Dedifferentiated amniotic fluid mesenchymal stem cell (primary cell): Measurements from ENCODE around the gene ABCA12.

ENCODE experiments used
- DNase-seq: peaks from one replicate; pipeline ENCODE4 v3.0.0-alpha.2; 2016; ENCODE audit errors: extremely low spot score

ABCA12 gene

GRCh38 chr2:215136669-215137328 is 1.6 kb downstream of the ABCA12 start:
- no peak for DNase-seq

DNA sequence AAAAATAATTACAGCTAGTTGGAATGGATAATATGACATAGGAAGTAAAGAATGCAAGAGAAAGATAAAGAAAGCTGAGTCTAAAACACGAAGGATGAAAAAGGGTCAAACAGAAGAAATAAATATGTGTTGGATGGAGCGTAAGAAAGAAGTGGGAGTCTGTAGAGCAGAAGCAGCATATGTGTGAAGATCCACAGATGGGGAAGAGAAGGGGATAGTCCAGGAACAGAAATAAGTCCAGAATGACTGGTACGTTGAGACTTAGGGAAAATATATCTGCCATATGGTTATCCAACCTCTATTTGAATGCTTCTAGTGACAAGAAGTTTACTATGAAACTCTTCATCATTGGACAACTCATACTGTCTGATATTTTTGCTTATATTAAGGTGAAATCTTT is 18.0 kb downstream of the ABCA12 start:
- DNase-seq: no peak

- no peak for DNase-seq
These were observed 18.6 kb downstream of the ABCA12 start for GRCh38 chr2:215119847-215120246.

GRCh38 chr2:215110918-215111317 is 27.5 kb downstream of the ABCA12 start:
- DNase-seq: no peak

DNA sequence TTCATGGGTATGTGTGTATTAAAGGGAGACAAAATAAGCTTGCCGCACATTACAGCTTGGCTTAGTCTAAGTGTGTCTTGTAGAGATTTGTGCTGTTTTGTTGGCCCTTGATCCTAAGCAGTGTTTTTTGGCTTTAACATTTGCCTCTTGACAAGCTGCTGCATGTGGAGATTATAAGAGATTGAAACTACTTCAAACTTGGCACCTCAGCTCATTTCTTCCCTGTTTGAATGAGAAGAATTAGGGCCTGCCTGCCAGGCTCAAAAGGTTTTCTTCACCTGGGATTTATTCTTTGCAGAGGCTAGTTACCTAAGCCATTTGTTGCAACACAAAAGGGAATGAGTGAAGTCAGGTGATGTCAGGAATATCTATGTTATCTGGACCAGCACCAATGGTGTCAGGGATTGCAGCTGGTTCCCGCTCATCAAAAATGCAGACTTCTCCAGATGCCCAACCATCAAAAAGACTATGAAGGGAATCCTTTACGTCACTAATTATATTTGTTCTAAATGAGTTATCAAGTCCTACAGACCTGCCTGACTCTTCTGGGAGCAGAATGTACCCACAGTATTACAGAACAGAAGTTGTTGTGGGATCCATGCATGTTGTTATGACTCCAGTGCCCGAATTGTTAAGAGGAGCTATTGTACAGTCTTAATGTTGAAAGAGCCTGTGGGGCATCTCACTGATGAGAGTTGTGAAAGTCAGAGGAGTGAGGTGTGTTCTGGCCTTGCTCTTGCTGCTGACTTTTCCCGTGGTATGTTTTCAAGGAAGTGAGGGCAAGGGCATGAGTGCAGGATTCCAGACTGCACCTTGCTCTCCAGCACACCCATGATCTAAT is 31.0 kb downstream of the ABCA12 start:
- no peak for DNase-seq

GRCh38 chr2:215105607-215106354 is 32.6 kb downstream of the ABCA12 start:
- DNase-seq: no peak

DNA sequence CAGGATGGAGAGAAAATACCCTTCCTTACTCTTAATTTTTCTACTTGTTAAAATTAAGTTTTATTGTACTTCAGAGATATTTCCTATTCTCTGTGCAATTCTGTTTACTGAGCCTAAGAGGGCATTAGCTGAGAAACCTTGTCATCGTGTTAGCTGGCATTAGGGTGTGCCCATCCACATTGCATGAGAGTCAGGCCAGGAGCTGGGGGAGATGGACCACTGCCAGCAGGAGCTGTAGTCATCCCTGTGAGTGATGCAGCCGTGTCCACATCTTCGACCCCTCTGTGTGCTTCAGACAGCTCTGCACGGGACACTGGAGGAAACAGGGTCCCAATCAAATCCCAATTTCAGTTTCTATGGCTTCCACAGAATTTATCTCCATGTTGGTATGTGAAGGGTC is 34.2 kb downstream of the ABCA12 start:
- no peak for DNase-seq

DNA sequence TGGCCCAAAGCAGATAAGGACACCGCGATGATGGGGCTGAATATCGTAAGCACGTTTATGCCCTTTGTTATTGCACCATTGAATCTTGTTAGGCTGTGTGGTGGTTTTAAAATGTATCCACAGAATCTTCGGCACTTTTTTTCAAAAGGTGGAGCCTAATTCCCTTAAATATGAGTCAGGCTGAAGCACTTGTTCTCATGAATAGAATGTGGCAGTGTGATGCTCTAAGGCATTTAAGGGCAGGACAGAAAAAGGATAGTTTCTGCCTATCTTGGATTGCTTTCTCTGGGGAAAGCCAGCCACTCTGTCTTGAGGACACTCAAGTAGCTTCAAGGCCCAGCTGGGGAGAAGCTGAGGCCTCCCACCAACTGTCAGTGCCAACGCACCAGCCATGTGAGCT is 39.6 kb downstream of the ABCA12 start:
- no peak for DNase-seq

- no peak for DNase-seq
These were observed 54.3 kb downstream of the ABCA12 start for GRCh38 chr2:215084080-215084479.

- DNase-seq: no peak
These were observed 55.3 kb downstream of the ABCA12 start for GRCh38 chr2:215083146-215083545.

- DNase-seq: no peak
These were observed 56.0 kb downstream of the ABCA12 start for GRCh38 chr2:215082446-215082845.

DNA sequence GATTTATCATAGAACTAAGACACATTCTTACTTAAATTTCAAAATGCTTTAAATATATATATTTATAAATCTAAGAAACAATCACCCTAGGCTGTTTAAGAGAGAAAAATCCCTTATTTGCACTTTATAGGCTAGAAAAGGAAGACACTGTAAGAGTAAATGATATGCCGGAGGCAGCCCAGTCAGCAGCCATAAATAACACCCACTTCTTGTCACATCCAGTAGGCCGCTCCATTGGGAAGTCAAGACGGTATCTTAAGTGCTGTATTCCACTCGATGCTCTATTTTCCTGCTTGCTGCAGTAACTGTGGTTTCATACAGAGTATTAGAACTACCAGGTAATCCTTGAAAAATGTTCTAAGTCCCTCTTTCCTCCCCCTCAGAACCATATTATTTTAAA is 57.9 kb downstream of the ABCA12 start:
- DNase-seq: no peak

GRCh38 chr2:215071676-215072075 is 66.8 kb downstream of the ABCA12 start:
- no peak for DNase-seq

DNA sequence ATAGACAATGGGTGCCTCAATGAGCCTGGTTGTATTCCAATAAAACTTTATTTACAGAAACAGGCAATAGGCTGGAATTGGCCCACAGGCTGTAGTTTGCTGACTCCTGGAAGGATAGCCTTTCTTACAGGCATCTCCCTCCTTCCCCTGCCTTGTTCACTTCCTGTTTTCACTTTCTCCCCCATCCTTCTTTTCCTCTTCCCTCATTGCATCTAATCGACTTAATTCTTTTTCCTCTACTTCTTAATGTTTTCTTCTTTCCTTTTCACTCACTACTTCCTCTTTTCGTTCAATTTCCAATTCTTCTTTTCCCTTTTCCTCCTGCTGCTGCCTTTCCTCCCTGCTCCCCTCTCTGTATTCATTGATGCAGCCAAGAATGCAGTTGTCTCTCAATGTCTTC is 70.0 kb downstream of the ABCA12 start:
- DNase-seq: no peak

GRCh38 chr2:215066124-215066523 is 72.3 kb downstream of the ABCA12 start:
- DNase-seq: no peak

DNA sequence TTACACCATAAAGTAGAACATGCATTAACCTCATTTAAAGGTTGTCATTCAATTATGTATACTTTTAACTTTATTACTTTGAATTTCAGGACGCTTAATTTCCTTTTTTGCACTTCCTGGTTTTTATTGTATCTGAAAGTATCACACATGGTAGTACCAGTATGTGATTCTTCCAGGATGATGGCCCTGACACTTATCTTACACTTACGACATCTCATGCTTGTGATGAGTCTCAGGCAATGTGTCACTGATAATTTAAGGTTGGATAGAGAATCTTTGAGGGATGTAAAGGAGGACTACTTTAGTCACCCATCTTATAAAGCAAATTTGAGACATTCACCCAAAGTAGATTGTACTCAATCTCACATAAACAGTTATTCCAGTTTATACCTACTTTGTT is 74.9 kb downstream of the ABCA12 start:
- no peak for DNase-seq

- no peak for DNase-seq
These were observed 77.4 kb downstream of the ABCA12 start for GRCh38 chr2:215060861-215061536.

GRCh38 chr2:215059724-215060123 is 78.7 kb downstream of the ABCA12 start:
- peak; percentile 29 for DNase-seq

GRCh38 chr2:215055891-215056290 is 82.5 kb downstream of the ABCA12 start:
- no peak for DNase-seq

GRCh38 chr2:215052810-215053209 is 85.6 kb downstream of the ABCA12 start:
- DNase-seq: no peak

DNA sequence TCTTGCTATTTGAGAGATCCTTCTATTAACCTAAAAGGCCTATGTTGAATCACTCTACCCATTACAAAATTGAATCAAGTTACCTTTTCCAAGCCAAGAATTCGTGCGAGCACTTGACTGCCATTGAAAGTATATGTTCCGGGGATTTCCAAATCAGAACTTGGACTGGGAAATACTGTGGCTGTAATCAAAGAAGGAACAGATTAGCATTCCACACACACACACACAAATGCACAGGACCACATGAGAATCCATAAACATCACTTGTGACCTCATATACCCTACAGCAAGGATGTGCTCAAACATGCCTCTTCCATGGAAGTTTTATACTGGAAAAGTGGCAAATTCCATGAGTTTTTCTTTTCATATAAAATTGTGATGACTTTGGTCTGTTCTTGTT is 86.0 kb downstream of the ABCA12 start:
- no peak for DNase-seq

DNA sequence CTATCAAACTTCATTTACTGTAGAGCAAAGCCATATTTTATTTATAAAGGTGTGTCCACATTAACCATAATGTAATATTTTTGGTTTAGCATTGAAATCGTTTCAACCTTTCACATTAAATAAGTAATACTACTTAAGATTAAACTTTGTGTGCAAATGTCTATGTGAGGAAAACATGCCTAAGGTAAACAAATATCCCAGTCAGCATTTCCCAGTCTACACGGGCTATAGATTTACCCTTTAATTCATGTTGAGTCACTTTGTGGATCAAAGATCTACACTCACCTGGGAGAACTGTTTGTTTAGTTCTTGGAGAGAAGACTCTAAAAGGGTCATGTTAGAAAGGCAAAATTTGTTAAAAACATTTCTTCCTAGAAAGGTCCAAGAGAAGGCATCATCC is 89.1 kb downstream of the ABCA12 start:
- no peak for DNase-seq
